Stimulated activated CD8-positive, alpha-beta memory T cell treated with anti-CD3 and anti-CD28 coated beads, Interleukin-2, amount 100 ng/mL, for 48 hours (primary cell): Measurements from ENCODE around the gene NOS1.

Experiments
- DNase-seq, 2 donors: peaks; one replicate each; pipeline ENCODE4 v3.0.0-alpha.2; 2020; ENCODE audit warnings: low read depth in 2 of 2

NOS1 gene

DNA sequence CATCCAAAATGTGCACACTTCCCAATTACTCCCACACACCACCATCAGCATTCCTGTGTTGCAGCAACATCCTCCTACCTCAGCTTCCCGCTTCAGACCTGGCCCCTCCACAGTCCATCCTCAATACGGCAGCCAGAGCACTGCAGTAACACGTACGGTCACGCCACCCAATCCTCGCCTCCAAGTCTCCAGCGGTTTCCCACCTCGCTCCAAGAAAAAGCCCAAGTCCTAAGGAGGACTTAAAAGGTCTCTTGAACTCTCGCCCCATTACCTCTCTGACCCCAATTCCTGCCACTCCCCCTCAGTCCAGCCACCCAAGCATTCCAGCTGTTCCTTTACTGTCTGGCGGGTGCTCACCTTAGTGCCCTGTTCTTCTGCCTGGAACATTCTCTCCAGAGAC is 183.1 kb downstream of the NOS1 start:
- DNase-seq = no peak

DNA sequence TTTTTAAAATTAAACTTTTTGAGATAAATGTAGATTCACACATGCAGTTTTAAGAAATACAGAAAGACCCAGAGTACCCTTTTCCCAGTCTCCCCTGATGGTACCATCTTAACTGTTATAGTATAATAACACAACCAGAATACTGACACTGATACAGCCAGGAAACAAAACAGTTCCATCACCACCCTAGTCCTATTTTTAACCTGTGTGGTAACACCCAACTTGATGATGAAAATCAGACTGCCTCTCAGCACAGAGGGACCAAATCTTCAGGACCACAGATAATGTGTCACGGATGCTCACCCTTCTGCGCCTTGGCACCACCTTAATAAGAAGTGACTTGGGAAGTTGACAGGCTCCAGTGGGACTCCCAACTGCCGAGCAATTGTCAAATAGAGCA is 189.3 kb downstream of the NOS1 start:
- no peak for DNase-seq

DNA sequence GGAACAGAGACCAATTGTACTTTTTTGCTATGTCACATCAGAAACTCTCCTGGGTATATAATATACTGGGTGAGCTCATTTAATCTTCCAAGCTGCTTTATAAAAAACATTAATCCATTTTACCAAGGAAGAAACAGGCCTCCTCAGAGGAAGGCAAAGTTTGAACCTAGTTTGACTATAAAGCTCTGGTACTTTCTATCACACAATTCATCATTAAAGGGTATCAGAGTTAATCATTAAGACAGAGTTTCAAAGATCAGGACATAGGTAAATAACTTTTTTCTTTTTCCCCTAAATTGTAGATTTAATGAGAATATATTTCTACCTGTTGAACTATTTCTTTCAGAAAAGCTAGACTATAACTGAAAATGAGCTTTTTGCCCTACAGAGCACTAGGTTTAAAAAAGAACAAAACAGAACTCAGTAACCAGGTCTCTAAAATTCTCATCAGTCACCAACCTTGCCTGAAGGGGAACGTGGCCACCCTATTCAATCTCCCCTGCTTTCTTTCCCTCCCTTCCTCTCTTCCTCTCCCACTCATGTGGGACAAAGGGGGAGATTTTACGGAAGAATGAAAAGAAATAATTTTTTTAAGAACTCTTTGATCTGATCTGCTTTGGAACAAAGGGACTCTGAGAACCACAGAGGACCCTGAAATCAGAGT is 189.8 kb downstream of the NOS1 start:
- DNase-seq = no peak

DNA sequence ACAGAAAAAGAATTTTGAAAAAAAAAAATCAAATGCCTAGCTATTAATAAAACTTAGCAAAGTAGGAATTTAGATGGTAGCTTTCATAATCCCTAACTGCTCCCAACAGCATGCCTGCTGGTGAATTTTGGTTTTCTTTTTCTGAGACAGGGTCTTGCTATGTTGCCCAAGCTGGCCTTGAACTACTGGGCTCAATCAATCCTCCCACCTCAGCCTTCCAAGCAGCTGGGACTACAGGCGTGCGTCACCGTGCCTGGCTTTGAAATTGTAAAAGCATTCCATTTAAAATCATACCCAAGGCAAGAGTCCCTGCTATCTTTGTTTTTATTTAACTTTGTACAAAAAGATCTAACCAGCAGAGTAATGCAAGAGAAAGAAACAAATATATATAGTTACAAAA is 191.9 kb downstream of the NOS1 start:
- DNase-seq = no peak

DNA sequence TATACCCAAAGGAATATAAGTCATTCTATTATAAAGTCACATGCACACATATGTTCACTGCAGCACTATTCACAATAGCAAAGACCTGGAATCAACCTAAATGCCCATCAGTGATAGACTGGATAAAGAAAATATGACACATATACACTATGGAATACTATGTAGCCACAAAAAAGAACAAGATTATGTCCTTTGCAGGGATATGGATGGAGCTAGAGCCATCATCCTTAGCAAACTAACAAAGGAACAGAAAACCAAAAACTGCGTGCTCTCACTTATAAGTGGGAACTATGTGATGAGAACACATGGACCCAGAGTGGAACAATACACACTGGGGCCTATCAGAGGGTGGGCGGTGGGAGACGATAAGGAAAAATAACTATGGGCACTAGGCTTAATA is 192.4 kb downstream of the NOS1 start:
- DNase-seq = no peak

DNA sequence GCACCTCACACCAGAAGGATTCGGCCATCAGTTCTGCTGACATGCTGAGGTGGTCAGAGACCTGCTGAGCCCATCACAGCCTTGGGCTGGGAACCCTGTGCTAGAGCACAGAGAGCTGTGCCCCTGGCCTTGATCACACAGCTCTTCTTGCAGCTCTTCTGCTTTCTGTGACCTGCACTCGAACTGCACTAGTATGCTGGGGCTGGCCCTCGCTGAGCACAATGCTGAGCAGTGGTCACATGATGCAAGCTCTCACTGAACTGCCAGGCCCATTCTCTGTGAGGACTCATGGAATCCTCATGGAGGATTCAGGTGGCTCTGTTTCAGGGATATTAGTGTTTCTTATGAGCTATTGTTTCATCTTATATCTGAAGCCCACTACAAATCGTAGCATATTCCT is 193.7 kb downstream of the NOS1 start:
- no peak for DNase-seq

DNA sequence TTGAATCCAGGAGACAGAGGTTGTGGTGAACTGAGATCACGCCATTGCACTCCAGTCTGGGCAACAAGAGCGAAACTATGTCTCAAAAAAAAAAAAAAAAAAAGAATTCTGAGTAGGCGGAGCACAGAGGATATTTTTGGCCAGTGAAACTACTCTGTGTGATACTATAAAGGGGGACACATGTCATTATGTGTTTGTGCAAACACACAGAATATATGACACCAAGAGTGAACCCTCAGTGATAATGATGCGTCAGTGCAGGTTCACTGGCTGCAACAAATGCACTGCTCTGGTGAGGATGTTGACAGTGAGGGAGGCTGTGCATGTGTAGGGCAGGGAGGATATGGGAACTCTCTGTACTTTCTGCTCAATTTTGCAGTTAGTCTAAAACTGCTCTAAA is 195.3 kb downstream of the NOS1 start:
- DNase-seq = no peak

DNA sequence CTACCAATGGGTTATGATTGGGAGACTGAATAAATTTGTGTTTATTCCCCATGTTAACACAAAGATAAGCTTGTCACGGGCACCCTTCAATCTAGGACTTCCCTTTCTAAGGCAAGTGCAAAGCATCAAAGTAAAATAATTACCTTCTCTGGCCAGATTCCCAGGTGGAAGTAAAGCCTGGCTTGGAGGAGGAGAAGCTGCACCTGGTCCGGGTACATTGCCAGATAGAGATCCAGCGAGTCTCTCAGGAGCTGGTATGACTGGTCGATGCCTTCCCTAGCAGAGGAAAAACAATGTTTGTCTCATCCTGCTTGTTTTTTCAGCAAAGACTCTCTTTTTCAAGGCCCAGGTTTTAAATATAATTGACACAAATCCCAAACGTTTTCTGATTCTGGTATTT is 196.1 kb downstream of the NOS1 start:
- no peak for DNase-seq

DNA sequence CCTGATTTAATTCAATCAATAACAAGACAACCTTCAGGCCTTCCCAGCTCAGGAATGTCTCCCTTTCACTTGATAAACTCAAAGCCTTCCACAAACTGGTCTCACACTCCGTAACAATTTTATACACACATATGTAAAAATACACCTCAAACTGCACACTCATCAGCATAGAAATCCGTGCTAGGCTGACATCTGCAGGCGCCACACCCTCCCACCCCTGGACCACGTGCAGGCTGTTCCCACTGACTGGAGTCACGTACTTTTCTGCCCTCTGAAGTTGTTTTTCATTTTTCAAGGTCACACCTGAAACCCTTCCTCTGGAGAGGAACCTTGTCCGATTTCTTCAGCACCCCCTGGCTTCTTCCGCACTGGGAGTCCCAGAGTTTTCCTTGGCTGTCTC is 198.8 kb downstream of the NOS1 start:
- DNase-seq = no peak

DNA sequence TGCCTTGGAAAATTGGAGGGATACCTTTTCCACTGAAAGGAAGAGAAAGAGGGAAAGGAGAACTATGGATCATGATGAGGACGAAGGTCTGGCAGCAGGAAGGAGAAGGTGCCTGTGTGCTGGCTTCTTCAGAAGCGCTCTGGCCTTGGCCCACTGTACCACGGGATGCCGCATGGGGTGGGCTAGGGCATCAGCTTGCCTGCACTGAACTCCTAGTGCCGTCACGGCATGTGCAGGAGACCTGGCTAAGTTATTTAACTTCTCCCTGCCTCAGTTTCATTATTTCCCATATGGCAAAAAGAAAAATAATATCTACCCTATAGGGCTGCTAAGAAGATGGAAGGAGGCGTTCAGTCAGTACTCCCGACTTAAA is 199.3 kb downstream of the NOS1 start:
- DNase-seq = no peak

DNA sequence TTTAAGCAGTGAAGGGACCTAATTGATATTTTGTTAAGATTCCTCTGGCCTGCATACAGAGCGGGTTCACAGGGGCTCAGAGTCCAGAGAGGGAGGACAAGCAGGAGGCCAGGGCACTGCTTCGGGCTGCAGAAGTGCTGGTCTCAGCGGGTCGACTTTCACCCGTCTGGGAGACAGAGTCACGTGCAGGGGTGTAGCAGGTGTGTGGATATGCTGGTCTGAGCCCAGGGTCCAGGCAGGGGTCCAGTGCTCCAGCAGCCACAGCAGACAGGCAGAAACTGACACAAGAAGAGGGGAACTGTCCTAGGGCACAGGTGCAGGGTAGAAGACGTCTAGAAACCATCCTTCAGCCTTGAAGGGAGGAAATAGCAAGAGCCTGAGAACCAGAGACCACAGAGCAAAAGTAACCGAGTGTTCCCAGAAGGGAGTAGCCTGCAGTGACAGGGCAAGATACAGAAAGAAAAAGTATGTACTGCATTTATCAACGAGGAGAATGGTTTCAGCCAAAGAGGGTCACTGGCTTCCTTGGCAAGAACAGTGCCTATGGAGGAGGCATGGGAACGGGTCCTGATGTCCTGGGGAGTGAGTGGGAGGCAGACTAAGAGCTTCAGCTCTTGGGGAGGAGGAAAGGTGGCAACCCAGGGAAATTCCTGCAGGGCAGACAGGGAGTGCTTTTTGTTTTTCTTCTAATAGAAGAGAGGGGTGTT is 199.8 kb downstream of the NOS1 start:
- no peak for DNase-seq

DNA sequence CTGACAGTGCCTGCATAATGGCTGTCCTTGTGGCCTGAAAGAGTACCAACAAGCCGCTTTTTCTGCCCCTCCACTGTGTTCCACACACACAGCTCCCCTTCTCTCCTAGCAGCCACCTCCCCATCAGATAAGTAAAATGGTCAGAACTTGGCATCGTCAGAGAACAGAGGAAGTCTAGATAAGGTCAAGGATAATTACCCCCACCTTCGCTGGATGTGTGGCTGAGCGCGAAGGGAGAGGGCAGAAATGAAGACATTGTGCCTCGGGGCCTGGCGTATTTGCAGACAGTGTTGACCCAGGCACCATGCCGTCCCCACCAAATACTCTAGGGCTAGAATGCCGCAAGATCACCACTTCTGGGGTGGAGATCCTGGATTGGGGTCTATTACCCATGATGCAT is 201.8 kb downstream of the NOS1 start:
- no peak for DNase-seq

DNA sequence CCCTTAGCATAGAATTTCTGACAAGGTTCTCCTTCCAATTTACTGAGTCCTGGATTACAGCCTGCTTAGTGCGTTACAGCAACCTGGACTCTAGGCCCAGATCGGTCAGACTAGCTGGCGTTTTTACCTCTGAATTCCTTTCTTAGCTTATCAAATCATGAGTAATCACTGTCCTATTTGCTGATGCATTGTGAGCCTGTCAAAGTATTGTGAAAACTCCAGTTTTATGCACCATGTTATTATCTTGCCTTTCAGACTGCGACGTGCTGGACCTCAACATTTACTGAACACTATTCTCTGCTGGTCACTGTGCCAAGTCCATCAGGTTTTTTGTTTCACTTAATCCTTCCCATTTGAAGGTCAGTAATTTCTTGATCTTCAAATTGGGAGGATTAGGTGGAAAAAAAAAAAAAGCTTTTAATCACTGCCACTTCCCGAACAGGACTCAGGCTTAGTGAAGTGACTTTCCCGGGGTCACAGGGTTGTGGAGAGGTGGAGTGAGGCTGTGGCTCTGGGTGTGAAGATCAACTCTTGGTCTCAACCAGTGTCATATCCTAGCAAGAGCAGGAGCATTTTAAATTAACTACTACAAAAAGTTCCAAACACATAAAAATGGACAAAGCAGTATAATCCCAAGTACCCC is 202.4 kb downstream of the NOS1 start:
- no peak for DNase-seq
